ENCODE results near the gene GFAP.

DNA sequence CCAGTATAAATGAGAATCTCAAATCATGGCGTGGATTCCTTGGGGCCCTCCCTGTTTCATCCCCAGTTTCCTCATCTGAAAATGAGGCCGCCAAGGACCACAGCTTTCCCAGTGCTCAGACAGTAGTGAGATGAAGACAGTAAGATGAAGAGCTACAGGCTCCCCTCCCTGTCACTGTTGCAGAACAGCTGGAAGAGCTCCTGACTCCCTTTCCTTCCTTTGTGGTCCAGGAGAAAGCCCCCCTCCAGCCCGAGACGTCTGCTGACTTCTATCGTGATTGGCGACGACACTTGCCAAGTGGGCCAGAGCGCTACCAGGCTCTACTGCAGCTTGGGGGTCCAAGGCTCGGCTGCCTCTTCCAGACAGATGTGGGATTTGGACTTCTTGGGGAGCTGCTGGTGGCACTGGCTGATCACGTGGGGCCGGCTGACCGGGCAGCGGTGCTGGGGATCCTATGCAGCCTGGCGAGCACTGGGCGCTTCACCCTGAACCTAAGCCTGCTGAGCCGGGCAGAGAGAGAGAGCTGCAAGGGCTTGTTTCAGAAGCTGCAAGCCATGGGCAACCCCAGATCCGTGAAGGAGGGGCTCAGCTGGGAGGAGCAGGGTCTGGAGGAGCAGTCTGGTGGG, 13.1 kb downstream of the GFAP start:
- TF ChIP-seq, protein P1, sequence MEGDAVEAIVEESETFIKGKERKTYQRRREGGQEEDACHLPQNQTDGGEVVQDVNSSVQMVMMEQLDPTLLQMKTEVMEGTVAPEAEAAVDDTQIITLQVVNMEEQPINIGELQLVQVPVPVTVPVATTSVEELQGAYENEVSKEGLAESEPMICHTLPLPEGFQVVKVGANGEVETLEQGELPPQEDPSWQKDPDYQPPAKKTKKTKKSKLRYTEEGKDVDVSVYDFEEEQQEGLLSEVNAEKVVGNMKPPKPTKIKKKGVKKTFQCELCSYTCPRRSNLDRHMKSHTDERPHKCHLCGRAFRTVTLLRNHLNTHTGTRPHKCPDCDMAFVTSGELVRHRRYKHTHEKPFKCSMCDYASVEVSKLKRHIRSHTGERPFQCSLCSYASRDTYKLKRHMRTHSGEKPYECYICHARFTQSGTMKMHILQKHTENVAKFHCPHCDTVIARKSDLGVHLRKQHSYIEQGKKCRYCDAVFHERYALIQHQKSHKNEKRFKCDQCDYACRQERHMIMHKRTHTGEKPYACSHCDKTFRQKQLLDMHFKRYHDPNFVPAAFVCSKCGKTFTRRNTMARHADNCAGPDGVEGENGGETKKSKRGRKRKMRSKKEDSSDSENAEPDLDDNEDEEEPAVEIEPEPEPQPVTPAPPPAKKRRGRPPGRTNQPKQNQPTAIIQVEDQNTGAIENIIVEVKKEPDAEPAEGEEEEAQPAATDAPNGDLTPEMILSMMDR (conservative IDR thresholded peaks at IDR 0.05 in 1 of 2, IDR thresholded peaks at IDR 0.05 in 1 of 2; ENCODE audit: extremely low read depth in 1 of 2, insufficient read depth in 1 of 2, low read depth in 1 of 2, low read length in 2 of 2) = no peak
- TF ChIP-seq EZH2 (IDR thresholded peaks at IDR 0.05; ENCODE audit: borderline replicate concordance, low read length) = no peak
